ENCODE measurements around the gene HS3ST3B1. TPM values are rescaled to one million over a fixed set of nuclear protein-coding genes. Genes with fewer than 3 reads are reported as not detected.

The HS3ST3B1 gene
- total RNA-seq, 1 experiment from 2014 or later: 0.13 TPM

GRCh38 chr17:14321476-14321949 lies 20.6 kb downstream of the HS3ST3B1 start:
- no peak for DNase-seq (ENCODE audit: low spot score)

- no peak for DNase-seq (ENCODE audit: low spot score)
Measured at GRCh38 chr17:14321980-14322776, 21.3 kb downstream of the HS3ST3B1 start.

- DNase-seq (ENCODE audit: low spot score): no peak
Measured at GRCh38 chr17:14323522-14323981, 22.7 kb downstream of the HS3ST3B1 start.

GRCh38 chr17:14325618-14326167 lies 24.8 kb downstream of the HS3ST3B1 start:
- no peak for DNase-seq (ENCODE audit: low spot score)

GRCh38 chr17:14329900-14330491 lies 29.1 kb downstream of the HS3ST3B1 start:
- DNase-seq (ENCODE audit: low spot score): no peak

GRCh38 chr17:14330492-14330962 lies 29.6 kb downstream of the HS3ST3B1 start:
- DNase-seq (ENCODE audit: low spot score): no peak

- DNase-seq (ENCODE audit: low spot score): no peak
Measured at GRCh38 chr17:14331225-14331981, 30.5 kb downstream of the HS3ST3B1 start.

GRCh38 chr17:14331982-14332298 lies 31.1 kb downstream of the HS3ST3B1 start:
- no peak for DNase-seq (ENCODE audit: low spot score)

- DNase-seq (ENCODE audit: low spot score): no peak
Measured at GRCh38 chr17:14332331-14332730, 31.4 kb downstream of the HS3ST3B1 start.

GRCh38 chr17:14333506-14333905 lies 32.6 kb downstream of the HS3ST3B1 start:
- no peak for DNase-seq (ENCODE audit: low spot score)

GRCh38 chr17:14334276-14334840 lies 33.5 kb downstream of the HS3ST3B1 start:
- no peak for DNase-seq (ENCODE audit: low spot score)

- DNase-seq (ENCODE audit: low spot score): no peak
Measured at GRCh38 chr17:14334919-14335318, 34.0 kb downstream of the HS3ST3B1 start.

GRCh38 chr17:14336418-14336817 lies 35.5 kb downstream of the HS3ST3B1 start:
- no peak for DNase-seq (ENCODE audit: low spot score)

- no peak for DNase-seq (ENCODE audit: low spot score)
Measured at GRCh38 chr17:14337596-14338079, 36.8 kb downstream of the HS3ST3B1 start.

GRCh38 chr17:14340857-14341754 lies 40.2 kb downstream of the HS3ST3B1 start:
- DNase-seq (ENCODE audit: low spot score): no peak

GRCh38 chr17:14341866-14342265 lies 41.0 kb downstream of the HS3ST3B1 start:
- DNase-seq (ENCODE audit: low spot score): no peak

- no peak for DNase-seq (ENCODE audit: low spot score)
Measured at GRCh38 chr17:14346801-14347200, 45.9 kb downstream of the HS3ST3B1 start.

GRCh38 chr17:14351493-14351892 lies 50.6 kb downstream of the HS3ST3B1 start:
- no peak for DNase-seq (ENCODE audit: low spot score)

GRCh38 chr17:14352136-14352535 lies 51.3 kb downstream of the HS3ST3B1 start:
- DNase-seq (ENCODE audit: low spot score): no peak

GRCh38 chr17:14353861-14354474 lies 53.1 kb downstream of the HS3ST3B1 start:
- DNase-seq (ENCODE audit: low spot score): no peak

All from HT-29 (cell line).